NCI-H2107 treated with DMSO at 0.1 percent for 48 hours (cell line): ENCODE data around the gene PITX1.

Experiments used
- DNase-seq: peaks from one replicate; lab custom pipeline; 2025; ENCODE audit not compliant: unreplicated experiment; lab: John Stamatoyannopoulos, UW

PITX1 gene

DNA sequence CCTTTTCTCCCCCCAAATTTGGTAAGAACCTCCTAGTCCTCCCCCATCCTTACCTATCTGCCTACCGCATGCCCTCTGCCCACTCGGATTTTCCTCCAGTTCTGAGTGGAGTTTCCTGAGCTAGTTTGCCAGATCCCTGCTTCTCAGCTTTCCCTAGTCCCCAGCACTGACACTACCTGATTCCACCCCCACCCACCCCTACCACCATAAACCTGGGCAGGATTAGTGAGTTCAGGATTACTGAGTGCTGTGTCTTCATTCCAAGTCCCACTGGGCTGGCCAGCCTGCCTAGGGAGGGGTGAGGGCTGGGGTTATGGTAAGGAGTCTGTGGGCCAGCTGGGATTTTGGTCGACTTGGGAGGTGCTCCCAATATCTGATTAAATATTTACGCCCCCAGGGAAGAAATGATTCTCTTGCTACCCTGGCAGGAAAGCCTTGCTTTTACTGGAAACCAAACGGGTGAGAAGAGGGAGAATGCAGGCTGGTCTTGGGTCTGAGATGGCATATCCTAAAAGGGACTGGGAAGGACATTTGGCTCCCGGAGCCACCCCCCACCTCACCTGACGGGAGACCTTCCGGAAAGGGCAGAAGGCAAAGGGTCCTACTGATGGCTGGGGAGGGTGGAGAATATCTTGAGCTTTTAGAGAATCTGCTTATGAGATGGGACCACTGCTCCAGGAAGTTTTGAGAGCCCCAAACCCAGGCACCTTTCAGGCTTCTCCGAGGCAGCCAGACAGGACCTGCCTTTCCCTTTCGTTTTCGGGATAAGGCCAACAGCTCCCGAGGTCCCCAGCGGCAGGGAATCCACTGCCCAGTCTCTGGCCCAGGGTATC is 3.7 kb downstream of the PITX1 start:
- DNase-seq, result no peak

DNA sequence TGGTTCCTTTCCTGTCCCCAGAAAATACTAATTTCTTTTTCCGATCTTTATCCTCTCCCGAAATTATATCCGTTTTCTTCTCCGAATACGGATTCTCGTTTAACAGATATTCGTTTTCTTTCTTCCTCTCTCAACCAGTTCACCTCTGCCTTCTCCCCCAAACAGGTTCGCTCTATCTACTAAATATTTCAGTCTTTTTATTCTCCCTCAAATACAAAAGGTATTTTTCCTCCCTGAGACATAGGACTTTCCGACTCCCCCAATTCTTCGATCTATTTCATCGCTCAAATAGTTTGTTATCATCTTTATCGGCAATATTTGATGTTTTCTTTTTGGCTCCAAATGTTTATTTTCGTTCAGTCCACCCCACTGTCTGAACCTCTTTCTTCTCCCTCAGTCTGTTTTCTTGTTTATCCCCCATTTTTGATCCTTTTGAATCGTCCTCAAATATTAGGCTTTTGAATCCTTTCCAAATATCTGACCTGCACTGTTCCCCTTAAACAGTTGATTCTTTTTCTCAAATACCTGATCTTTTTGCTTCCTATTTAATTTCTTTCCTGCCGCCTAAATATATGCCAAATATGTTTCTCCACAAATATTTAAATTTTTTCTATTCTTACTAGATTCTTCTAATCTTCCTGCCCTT is 4.4 kb downstream of the PITX1 start:
- no peak for DNase-seq

DNA sequence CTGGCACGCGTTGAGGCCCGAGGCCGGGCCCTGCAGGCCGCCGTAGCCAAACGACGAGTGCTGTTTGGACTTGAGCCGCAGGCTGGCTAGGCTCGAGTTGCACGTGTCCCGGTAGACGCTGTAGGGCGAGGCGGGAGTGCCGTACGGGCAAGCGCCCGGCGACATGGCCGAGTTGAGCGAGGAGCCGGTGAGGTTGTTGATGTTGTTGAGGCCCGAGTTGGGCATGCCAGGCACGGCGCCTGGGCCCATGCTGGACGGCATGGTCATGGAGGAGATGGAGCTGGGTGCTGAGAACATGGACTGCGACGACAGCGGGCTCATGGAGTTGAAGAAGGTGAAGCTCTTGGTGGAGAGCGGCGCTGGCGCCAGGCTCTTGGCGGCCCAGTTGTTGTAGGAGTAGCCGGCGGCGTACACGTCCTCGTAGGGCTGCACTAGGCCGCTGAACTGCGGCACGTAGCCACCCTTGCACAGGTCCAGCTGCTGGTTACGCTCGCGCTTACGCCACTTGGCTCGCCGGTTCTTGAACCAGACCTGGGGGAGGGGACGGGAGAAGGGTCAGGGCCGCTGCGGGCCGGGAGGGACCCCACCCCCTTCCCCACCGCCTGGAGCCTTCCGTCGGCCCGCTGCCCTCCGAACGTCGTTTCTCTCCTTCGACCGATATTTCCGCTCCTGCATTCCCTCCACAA is 5.1 kb downstream of the PITX1 start:
- no peak for DNase-seq

DNA sequence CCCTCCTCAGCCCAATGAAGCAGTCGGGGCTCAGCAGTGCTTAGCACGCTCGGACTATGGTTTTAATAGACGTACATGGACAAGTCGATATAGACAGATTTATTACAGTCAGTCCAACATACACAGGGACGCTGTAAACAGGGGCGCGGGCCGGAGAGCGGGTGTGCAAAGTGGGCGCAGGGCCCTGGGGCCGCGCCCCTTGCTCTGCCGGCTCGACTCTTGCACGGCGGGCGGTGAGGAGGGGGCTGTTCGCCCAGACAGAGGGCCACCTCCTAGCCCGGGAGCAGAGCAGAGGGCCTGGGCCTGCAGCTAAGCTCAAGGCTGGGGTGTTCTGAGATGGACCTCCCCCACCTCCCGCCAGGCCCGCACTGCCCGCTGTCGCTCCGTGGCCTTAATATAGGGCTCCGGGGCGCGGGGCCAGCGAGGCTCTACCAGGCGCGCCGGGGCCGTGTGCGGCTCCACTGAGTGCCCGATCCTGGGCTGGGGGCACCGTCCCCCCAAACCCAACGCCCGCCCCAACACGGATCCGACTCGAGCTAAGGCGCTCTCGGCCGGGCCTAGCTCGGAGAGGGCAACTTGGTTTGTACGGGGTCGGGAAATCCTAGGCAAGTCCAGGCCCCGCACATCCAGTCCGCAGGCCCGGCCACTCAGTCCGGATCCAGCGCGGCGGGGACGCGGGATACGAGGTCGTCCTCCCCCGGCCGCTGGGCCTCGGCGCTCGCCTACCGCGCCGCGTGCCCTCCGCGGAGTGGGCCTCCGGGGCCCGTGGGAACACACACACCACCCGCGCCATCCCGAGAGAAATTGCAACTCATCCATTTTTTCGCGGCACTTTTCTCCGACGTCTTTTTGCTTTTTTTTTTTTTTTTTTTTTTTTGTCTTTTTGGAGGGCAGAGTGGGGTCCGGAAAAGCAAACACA is 6.1 kb downstream of the PITX1 start:
- DNase-seq, result no peak

DNA sequence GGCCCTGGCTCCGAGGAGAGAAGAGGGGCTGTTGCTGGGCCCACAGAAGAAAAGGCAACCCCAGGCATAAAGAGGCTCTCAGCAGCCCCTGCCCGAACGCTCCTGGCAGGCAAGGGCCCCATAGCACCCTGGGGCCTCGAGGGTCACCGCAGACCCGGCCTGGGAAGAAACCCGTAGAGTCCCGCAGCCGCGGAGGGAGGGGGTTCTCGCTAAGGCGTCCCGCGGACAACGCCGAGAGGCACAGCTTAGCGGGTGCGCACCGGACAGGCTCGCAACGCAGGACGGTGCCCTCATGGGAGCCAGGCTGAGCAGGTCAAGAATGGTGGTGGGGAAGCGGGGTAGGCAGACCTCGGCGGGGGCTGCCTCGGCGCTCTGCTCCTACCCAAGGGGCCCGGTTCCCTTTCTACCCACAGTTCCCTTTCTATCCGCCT is 6.7 kb downstream of the PITX1 start:
- DNase-seq, result no peak

DNA sequence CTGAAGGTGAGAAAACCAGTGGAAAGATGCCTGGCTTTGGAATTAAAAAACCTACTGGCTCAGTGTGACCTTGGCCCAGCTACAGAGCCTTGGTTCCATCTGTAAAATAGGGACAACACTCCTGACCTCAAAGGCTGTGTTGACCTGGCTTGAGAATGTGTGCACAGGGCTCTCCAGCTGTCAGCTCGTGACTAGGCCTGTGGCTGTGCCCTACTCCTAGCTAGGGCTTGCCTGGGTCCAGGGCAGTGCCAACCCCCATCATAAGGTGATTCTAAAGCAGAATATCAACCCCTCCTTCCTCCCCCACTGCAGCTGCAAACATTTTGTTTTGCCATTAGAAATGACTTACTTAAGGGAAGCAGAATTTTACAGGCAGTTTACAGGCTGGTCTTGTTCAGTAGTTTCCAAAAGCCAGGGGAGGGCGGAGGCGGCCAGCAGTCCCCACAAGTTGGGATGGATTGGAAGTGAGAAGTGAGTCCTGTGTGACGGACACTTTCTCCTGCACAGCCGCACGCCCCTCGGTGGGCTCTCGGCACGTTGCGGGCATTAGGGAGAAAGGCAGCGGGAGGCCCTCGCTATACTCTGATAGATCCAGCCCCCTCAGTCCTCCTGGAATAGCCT is 7.3 kb downstream of the PITX1 start:
- no peak for DNase-seq

DNA sequence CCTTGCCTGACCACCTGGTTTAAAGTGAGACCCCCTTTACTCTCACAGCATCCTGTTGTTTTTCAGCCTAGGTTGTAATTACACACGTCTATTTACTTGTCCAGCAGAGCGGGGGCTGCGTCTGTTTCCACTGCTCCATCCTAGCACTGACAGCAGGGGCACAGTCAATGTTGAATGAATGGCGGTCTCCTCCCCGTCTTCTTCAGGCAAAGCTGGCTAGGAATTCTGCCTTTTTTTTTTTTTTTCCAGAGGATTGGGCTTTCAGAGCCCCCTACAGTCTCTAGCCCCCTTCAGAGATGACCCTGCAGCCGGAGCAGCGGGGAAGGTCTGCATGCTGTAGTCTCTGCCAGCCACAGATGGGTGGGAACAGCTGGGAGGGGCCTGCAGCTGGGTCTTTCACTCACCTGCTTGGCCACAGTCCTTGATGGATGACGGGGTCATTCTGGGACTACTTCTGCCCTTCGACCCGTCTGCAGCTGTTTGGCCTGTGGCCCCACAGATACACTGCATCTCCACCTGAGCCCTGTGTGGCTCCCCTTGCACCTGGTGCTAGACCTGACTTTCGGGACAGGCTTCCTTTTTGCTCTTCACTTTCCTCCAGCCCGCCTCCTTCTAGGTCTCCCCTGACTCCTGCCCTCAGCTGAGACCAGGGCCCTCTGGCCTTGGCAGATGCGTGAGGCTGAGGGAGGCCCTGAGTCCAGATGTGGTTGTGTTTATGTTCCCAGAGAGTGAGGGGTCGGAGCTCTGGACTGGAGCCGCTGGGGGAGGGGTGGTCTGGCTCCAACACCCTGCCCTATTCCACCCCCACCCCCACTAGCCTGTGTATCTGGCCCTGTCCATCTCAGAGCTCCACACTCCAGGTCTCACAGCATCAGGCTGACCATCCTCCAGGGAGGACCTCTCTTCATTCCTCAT is 8.0 kb downstream of the PITX1 start:
- DNase-seq, result no peak

DNA sequence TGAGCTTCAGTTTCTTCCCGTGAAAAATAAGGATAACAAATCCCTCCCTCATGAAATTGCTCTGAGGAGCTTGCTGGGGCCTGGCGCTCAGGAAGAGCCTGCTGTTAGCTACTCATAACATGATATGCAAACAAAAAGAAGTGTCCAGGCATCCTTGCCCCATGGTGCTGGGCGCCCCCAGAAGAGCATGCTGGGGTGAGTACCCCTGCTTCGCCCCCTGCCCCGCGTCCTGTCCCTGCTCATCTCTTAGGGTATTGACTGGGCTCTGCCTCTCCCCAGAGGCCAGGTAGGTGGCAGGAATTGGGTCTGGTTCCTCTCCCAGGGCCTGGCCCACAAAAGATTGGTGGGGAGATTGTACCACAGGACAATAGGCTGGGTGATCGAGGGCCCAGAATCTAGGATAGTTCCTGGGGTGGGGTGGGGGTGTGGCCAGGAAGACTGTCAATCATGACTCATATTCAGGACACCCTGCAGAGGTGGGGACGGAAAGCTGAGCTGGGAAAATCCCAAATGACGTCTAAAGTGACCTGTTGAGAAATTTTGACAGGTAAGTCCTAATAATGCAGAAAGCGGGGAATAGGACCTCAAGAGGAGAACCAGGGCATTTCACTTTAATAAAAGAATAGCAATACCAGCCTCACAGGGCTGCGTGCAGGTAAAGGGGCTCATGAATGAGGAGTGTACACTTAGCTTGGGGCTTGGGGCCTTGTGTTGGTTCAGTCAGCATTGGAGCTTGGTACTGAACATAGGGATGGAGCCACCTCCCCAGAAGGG is 8.9 kb downstream of the PITX1 start:
- DNase-seq, result no peak

DNA sequence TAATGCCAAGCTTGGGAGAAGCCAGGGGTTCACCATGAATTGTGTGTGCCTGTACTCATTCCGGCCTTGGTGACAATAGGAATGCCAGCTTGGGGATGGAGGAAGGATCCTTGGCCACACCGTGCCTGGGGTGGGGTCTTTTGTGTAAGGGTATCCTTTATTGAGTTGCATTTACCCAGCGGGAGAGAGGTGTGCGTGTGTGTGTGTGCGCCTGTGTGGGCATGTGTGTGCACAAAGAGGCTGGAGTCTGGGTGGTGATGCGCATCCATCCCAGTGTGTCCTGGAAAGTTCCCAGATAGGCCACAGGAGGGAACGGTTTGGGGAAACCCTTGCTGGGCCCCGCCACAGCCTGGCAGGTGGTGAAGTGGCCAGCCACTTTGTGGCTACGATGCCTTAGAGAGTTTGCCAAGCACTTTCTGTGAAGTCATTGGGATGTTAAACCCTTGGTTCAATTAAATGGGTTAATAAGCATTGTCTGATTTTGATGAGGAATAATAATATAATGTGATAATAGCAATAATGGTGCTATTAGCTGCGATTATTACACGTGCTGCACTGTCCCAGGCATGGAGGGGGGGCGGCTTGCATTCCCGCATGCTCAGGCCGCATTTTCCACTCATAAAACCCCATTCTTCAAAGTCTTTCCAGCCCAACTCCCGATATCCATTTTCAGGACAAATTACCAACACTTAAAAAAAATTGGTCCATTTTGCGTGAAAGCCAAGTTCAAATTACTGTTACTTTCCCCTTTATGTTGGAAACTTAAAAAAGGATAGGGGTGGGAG is 13.7 kb downstream of the PITX1 start:
- DNase-seq, result no peak

DNA sequence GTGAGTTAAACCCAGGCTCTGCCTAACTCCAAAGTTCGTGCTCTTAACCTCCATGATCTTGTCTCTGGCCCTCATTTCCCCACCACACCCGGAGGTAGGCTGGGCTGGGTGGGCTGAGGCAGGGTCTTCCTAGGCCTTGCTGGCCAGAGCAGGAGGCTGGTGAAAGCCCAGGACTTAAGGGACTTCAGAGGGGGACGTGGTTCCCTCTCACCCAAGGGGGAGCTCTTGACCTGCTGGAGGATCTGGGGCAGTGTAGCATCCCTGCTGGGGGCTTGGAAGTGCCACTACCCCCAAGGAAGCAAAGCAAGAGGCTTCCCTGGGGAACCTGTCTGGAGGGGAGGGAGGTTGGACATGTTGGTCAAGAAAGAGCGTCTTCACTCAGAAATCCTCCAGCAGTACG is 14.7 kb downstream of the PITX1 start:
- DNase-seq, result no peak

DNA sequence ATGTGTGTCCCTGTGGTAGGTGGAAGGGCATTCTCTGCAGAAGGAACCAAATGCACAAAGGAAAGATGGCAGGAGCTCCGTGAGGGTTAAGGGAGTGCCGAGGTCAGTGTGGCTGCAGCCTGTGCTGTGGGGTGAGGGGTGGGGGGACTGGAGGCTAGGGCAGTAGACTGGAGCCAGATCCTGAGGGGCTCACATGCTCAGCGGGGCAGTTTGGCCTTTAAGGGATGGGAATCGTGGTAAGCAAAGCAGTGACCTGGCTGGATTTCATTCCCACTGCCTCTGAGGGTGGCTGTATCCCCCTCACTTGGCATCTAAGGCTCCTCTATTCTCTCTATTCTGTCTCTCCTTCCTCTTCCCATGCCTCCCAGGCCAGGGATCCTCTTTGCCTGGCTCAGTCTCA is 15.6 kb downstream of the PITX1 start:
- no peak for DNase-seq

DNA sequence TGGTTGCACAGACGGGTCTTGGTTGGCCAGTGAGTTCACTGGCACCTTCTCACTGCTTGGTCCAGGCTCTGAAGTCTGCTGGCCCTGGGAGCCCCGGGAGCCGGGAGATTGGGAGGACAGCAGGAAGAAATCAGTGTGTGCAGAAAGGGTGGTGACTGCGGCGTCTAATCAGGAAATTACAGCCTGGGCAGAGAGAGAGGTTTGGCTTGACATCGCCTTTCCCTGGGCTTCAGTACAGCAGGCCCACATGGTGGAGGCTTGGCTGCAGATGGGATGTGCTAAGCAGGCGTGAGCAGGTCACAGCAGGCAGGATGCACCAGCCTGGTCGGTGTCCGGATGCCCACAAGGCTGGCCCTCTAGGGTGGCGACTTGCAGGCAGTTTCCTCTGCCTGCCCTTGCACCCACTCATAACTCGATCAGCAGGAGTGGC is 17.2 kb downstream of the PITX1 start:
- DNase-seq, result no peak

DNA sequence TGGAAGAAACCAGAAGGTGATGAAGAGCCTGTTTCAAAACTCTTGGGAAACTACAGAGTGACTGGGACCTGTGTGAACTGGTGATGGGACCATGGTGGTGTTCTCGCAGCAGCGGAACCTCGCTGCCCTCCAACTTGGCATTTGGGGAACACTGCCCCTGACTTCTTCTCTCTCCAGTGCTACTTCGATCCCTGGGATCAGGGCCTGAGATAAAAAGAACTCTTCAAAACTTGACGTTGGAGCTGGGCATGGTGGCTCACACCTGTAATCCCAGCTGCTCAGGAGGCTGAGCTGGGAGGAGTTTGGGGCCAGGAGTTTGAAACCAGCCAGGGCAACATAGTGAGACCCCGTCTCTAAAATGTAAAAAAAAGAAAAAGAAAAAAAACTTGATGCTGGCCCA is 18.1 kb downstream of the PITX1 start:
- no peak for DNase-seq

DNA sequence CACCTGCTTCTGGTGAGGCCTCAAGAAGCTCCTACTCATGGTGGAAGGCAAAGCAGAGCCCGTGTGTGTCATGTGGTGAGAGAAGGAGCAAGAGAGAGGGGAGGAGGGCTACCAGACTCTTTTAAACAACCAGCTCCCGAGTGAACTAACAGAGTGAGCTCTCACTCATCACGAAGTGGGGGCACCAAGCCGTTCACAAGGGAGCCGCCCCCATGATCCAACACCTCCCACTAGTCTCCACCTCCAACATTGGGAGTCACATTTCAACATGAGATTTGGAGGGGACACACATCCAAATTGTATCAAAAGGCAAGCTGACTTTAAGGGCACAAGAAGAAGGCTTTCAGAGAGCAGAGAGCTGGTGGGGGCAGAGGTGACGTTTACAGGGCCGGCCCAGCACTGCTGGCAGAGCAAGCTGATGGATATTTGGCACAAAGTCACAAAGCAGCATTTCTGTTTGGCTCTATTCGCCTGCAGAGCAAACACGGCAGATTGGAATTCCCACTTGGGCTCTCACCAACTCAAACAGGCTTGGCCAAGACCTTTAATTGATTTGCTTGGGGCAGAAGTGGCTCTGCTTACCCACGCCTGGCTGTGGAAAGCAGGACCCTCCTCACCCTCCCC is 20.0 kb downstream of the PITX1 start:
- DNase-seq, result no peak

DNA sequence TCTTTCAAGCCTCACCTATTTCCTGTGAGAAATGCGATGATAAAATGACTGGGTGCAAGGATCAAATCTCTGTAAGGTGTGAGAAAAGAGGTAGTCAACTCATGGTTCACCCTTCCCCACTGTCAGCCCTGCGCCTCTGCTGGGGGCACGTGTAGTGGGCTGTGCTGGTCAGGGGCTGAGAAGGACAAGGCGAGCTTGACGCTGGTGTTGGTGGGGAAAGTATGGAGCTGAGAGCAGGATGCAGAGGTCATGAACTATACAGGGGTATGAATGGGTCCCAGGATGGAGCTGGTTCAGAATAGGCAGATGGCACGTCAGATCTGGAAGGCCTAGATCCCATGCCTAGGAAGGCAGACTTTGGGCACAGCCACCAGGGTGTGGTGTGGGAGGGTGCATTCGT is 20.6 kb downstream of the PITX1 start:
- no peak for DNase-seq

DNA sequence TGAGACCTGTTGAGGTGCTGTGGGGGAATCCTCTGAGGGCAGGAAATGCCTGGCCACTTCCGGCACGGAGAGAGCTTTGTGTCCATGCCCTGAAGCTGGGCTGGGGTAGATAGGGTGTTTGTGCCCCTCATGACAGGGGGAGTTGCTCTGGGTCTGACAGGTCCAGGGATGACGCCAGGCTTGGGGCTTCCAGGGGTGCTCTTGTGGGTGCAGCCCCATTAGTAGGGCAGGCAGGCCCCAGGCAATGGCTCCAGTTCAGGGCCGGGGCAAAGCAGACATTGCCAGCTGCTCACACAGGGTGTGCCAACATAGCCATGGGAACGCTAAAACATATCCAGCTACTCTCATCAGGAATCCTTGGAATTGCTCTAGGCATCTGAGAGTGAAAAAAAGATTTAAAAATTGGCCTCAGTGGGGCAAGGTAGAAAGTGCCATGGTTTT is 21.1 kb downstream of the PITX1 start:
- DNase-seq, result no peak

DNA sequence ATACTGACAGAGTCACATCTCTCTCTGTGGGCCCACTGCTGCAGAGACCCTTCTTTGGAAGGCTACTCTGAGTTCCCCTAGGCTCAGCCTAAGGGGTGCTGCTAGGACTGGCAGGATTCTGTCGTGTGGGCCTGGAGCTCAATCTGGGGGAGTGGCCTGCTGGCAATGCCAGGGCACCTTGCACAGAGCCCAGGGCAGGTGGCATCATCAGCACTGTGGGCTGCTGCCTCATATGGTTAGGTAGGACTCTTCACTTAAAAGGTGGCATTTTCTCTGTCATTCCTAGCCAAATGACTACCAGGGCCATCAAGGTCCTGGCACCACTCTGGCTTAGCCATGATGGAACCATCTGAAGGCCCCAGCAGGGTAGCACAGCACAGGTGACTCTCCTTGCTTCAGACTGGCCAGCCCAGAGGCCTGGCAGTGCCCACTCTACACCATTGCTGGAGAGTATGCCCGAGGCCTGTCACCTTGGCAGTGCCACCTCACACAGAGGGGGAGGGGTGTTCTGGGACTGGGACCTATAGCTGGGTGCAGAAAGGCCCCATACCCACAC is 21.9 kb downstream of the PITX1 start:
- no peak for DNase-seq
